GM19468 (cell line): ENCODE data around the gene PSMA6.
"Not testable (repeated sequence)": the region's sequence is repeated elsewhere in the genome, so short reads cannot be mapped to it uniquely, and the experiment has no call there.

ENCODE experiments used
- ATAC-seq: cut with Tn5 transposase; IDR thresholded peaks from one replicate; pipeline ENCODE4 v1.9.1; 2021; ENCODE audit warnings: mild to moderate bottlenecking, moderate library complexity, moderate number of reproducible peaks; ENCODE audit not compliant: unreplicated experiment; ENCODE audit errors: extremely low read depth

PSMA6 gene

DNA sequence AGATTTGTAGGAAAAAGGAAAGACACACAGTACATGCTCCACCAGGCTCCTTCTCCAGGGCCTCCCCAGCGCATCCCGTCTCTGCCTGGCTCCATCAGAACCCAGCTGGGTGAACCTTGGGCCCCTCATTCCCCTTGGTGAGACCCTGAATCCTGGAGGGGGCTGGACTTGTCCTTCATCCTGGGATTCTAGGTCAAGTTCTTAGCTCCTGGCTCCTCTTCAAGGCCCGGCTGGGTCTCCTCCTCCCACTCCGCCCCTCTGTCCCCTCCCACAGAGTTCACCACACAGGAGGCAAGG is 49.2 kb downstream of the PSMA6 start:
- ATAC-seq: no peak

DNA sequence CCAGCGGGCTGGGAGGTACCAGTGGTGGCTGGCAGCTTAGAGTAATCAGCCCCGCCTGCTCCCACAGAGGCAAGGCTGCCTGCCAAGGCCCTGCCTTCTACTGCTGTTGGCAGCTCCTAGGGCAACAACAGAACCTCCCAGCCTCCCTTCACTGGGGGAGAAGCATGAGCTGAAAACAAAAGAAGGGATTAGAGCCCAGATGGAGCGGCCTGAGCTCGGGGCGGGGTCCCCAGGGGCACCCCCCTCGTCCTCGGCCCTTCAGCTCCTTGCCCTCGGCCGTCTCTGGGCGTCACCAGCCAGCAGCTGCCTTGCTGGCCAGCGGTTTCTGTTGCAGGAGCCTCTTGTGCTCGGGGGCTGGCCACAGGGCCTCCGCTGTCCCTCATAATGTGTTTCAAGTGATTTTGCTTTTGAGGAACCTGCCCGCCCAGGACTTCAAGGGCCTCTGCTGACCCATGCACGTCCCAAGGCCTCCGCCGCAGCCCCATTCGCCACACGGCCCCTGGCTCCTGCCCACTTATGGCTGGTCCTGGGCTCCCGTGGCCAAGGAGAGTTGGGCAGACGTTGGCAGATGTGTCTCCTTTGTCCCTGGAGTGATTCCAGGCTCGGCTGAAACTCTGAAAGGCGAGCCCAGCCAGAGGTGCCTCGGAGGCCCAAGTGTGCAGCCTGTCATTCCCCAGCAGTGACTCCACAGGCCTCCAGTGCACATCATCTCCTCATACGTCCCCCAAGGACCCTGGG is 49.7 kb downstream of the PSMA6 start:
- ATAC-seq: no peak

- no peak for ATAC-seq
Observed at GRCh38 chr14:35342489-35343010, 50.4 kb downstream of the PSMA6 start.

DNA sequence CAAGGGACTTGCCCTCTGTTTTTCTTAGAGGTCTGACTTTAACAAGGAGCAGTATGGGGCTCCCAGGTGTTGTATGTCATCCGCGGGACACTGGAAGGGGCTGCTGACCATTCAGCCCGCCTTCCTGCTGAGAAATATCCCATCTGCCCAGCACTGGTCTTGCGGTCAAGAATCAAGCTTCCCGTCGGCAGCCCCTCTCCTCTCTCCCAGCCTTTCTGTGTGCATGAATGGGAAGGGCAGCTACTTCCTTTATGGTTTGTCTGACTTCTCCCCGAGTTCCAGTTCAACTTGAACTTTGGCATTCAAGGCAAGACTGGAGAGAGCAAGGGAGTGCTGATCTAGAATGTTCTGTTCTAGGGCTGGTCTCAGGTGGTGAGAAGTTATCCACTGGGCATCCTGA is 51.5 kb downstream of the PSMA6 start:
- ATAC-seq: no peak

GRCh38 chr14:35344107-35344807 is 52.1 kb downstream of the PSMA6 start:
- ATAC-seq: no peak

- ATAC-seq: no peak
Observed at GRCh38 chr14:35346738-35347322, 54.6 kb downstream of the PSMA6 start.

DNA sequence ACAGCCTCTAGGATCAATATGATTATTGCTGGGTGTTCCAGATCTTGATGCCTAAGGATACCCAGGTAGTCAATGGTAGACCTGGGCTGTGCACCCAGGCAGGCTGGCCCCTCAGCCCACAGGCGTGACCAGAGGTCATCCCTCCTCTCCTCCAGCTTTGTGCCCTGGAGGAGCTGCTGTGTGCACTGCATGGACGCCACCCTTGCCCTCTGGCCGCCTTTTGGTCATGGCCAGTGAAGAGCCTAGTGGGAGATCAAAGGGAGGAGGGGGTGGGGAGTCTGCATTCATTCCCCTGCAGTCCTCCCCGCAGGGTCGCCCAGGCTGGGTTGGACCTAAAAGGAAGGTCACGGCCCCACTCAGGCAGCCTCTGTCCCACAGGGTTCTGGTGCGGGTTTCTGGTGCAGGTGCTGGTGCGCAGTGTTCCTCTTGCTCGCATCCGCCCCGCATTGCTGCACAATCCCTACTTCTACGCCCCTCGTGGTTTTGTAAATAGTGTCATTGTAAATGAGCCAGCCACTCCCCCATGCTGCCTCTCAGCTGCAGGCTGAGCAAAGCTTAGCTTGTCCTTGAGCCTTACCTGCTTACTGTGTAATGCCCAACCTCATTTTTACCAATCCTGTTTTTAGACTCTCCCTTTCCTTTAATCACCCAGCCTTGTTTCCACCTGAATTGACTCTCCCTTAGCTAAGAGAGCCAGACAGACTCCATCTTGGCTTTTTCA is 55.3 kb downstream of the PSMA6 start:
- no peak for ATAC-seq

DNA sequence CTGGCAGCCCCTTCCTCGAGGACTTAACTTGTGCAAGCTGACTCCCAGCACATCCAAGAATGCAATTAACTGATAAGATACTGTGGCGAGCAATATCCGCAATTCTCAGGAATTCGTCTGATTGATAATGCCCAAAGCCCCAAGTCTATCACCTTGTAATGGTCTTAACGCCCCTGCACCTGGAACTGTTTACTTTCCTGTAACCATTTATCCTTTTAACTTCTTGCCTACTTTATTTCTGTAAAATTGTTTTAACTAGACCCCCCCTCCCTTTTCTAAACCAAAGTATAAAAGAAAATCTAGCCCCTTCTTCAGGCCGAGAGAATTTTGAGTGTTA is 55.8 kb downstream of the PSMA6 start:
- not testable (repeated sequence) for ATAC-seq

DNA sequence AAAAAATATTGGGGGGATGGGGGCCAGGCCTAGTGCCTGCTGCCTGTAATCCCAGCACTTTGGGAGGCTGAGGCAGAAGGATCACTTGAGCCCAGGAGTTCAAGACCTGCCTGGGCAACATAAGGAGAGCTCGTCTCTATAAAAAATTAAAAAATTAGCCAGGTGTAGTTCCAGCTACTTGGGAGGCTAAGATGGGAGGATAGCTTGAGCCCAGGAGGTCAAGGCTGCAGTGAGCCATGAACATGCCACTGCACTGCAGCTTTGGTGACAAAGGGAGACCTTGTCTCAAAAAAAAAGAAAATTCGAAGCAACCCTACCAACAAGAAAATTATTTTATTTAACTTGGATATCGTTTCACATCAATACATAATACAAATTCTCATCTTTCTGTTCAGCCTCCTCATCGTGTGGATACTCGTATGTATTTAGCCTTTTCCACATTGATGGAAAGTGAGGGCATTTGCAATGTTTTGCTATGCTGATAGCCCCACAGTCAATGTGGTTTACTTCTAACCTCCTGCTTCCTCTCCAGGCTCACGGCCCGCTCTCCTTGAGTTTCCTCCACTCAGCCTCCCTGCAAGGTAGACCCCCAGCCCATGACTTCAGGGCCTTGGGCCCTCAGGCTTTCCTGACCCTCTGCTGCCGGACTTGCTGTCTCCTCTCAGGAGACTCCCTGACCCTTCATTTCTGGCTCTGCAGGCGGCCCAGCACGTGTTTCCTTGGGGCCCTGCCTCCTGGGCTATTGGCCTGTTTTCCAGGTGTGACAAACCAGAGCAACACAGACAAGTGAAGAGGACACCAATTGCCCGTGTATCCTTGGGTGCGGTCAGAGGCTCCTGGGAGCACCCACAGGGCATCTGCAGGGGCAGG is 57.5 kb downstream of the PSMA6 start:
- ATAC-seq: no peak

- ATAC-seq: no peak
Observed at GRCh38 chr14:35351497-35351896, 59.3 kb downstream of the PSMA6 start.

DNA sequence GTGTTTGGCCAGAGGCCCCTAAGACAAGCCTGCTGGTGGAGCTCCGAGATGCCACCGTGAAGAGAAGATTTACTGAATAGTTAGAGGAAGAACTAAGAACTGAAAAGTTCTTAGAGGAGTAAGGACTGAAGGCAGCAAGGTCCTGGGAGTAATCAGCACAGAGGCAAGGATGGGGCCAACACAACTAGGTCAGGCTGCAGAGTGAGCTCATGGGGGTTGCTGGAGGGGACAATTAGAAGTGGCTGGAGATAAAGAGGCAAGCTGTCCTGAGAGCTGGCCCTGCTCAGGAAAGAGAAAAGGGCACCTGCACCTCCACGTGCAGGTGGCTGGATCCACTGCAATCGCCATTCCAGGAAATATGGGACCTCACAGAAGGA is 59.7 kb downstream of the PSMA6 start:
- no peak for ATAC-seq

GRCh38 chr14:35352274-35353233 is 60.4 kb downstream of the PSMA6 start:
- no peak for ATAC-seq

GRCh38 chr14:35353409-35354172 is 61.4 kb downstream of the PSMA6 start:
- no peak for ATAC-seq

GRCh38 chr14:35355235-35355634 is 63.1 kb downstream of the PSMA6 start:
- ATAC-seq: not testable (repeated sequence)

DNA sequence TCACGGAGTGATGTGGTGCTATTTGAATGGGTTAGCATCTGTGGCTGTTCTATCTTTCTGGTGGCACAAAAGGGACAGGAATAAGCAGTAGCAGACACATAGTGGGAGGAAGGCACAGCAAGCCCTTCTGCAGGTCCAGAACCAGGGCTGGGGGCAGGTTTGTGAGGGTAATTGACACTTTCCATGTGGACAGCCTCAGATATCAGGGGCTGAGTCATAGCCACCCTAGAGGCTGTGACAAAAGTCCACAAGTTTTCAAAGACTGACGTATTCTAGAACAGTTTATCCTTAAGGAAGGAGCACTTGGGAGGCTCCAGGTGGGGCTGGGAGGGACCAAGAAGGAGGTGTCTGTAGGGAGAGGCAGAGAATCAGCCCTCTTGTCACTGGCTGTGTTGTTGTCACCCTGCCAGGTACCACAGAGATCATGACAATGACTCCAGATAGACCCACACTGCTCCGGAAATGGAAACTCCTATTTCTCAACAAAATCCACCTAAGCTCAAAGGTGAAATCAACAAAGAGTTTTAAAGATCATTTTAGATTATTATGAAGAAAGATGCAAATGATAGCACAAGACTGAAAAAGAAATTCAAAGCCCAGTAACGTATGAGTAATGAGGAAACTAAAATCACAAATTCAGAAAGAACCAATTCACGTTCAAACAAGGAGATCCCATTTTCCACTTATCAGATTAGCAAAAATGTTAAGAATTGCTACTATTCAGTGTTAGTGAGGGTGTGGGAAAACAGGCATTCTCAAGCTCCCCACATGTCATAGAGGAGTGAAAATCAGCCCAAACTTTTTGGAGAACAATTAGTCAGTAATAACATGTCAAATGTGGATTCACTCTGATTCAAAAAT is 64.0 kb downstream of the PSMA6 start:
- ATAC-seq: no peak

DNA sequence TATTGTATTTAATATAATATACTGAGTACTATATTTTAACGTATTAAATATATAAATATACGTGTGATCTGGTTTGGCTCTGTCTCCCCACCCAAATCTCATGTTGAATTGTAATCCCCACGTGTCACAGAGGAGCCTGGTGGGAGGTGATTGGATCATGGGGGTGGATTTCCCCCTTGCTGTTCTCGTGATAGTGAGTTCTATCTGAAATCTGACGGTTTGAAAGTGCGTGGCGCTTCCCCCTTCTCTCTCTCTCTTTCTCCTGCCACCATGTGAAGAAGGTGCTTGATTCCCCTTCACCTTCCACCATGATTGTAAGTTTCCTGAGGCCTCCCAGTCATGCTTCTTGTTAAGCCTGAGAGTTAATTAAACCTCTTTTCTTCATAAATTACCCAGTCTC is 67.5 kb downstream of the PSMA6 start:
- ATAC-seq: not testable (repeated sequence)

DNA sequence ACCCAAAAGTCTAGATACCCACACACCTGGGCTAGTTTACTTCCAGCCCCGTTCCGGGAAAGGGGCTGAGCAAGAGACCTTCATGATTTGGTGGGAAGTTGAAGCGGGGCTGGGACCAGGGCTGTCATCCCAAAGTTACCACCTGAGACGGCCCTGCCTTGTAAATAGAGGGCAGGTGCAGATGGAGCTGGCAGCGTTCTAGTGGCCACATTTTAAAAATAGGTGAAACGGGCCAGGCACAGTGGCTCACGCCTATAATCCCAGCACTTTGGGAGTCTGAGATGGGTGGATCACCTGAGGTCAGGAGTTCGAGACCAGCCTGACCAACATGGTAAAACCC is 68.9 kb downstream of the PSMA6 start:
- no peak for ATAC-seq
